GM12801 (cell line): ENCODE measurements around the gene SEMA3G.

ENCODE experiments used
- TF ChIP-seq, protein P1 (sequence below): IDR thresholded peaks from one replicate; pipeline ENCODE4 v1.5.1; 2011; ENCODE audit warnings: control low read depth; ENCODE audit not compliant: insufficient read length; ENCODE audit errors: extremely low read depth

Gene SEMA3G

DNA sequence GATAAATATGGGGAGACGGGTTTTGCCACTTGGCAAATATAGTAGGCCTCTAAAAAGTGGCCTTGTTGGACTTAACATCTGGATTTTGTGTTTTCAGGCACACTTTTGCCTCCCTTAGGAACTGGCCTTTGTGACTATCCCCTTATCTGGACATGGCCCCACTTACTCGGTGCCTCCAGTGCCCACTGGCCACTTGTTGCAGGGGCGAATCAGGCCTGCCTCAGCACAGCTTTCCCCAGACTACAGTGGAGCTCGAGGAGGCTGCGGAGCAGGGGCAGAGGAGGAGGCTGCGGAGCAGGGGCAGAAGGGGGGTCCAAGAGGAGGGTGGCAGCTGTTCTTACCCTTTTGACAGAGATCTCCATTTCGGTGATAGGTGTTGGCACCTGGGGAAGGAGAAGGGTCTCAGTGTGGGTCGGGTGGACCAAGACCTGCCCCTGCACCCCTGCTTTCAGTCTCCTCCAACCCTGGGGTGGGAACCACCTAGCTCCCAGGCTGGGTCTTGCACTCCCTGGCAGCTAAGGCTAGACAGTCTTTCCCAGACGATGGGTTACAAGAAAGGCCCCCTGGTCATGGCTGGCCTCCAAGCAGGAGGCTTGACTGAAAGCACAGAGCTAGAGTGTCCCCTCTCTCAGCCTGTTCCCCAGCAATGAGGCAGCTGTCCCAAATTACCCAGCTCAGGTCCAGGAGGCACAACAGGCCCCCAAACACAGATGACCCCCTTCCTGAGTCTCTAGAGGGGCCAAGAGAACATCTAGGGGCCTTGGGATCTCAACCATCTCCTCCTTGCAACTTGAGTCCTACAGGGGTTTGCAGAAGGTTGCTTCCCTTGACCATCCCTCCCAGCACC, 6.1 kb downstream of the SEMA3G start:
- TF ChIP-seq, protein P1, sequence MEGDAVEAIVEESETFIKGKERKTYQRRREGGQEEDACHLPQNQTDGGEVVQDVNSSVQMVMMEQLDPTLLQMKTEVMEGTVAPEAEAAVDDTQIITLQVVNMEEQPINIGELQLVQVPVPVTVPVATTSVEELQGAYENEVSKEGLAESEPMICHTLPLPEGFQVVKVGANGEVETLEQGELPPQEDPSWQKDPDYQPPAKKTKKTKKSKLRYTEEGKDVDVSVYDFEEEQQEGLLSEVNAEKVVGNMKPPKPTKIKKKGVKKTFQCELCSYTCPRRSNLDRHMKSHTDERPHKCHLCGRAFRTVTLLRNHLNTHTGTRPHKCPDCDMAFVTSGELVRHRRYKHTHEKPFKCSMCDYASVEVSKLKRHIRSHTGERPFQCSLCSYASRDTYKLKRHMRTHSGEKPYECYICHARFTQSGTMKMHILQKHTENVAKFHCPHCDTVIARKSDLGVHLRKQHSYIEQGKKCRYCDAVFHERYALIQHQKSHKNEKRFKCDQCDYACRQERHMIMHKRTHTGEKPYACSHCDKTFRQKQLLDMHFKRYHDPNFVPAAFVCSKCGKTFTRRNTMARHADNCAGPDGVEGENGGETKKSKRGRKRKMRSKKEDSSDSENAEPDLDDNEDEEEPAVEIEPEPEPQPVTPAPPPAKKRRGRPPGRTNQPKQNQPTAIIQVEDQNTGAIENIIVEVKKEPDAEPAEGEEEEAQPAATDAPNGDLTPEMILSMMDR, result no peak

DNA sequence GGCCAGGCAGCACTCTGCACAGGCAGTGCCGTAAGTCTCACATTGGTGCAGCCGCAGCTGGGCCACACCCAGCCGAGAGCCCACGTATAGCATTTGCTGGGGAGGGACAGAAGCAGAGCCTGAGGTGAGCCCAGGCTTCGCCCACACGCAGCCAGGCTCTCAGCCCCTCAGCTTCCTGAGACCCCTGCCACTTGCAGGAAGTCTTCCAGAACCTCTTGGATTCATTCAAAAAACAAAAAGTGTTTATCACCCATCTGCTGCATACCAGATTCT, 6.9 kb downstream of the SEMA3G start:
- TF ChIP-seq, protein P1, result no peak

DNA sequence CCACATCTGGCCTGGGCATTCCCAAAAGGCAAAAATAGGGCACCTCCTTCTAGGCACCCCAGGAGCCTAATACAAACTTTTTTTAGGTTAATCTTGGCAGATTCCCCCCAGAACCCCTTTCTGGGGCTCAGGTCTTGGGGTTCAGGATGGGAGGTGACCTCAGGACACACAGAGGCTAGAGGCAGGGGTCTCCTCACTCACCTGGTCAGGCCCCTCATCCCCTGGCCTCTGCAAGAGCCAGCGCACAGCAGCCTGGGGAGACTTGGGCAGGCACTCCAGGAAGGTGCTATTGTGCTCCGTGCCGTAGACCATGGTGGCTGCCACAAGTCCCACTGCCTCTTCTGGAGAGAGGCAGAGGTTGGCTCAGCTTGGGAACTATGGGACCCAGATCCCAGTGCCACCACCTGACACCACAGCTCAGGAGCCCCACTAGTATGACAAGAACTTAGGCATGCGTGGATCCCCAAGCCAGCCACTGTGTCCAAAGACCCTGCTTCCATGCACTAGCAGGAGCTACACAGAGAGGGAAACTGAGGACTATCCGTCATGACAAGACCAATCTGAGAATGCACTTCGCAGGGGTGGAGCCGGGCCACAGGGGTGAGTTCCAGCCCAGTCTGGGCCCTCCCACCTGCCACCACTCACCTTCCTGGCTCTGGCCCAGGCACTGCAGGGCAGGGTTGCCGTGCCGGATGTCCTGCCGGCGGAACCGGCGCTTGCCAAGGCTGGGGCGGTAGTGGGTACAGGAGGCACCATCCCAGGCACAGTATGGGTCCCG, 7.4 kb downstream of the SEMA3G start:
- TF ChIP-seq, protein P1, result no peak

- TF ChIP-seq, protein P1, result no peak
Measured at GRCh38 chr3:52436500-52437149, 8.3 kb downstream of the SEMA3G start.

- TF ChIP-seq, protein P1, result no peak
Measured at GRCh38 chr3:52435246-52436101, 9.4 kb downstream of the SEMA3G start.

DNA sequence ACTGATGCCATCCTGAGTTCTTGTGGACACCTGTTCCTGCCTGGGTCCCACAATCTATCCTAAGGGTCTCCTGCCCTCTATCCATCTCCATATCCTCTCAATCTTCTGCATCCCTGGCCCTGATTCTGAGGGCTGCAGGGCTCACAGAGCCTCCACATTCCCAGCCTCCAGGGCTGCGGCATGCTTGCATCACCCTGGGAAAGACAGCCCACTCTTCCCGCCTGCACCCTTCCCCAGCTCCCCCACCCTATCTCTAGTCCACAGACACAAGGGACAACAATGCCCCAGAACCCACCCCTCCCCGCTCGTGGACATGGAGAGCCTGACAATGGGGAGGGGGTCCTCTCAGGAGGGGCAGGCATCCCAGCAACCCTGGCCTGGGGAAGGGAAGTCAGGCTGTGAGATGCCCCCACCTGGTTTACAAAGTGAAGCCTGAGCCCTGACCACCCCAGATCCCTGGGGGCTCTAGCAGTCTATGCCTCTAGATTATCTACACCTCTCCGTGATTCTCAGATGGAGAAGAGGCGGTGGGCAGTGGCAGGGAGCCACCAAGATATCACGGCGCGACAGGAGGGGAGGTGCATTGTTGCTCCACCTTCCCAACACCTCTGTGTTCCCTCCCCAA, 10.3 kb downstream of the SEMA3G start:
- TF ChIP-seq, protein P1, result no peak
